Activated CD4-positive, alpha-beta T cell treated with anti-CD3 and anti-CD28 coated beads, Interleukin-2, amount 10 ng/mL, durations not matched to agents 7 days and 5 days (primary cell): ENCODE measurements around the gene GPT2. TPM values are rescaled to one million over a fixed set of nuclear protein-coding genes. Genes with fewer than 3 reads are reported as not detected.
"Not testable (repeated sequence)": the region's sequence is repeated elsewhere in the genome, so short reads cannot be mapped to it uniquely, and the experiment has no call there.

ENCODE experiments used
- CTCF ChIA-PET: fragments of 350-600 bp; sonication (Branson Sonifier 250); formaldehyde crosslinking; loops from one replicate; lab custom pipeline; 2021; ENCODE audit warnings: antibody characterized with exemption; lab: Charles Lee
- POLR2A ChIA-PET: fragments of 350-600 bp; sonication (Branson Sonifier 250); formaldehyde crosslinking; loops from one replicate; lab custom pipeline; 2021; ENCODE audit warnings: antibody characterized with exemption; lab: Charles Lee
- DNase-seq: peaks from one replicate; pipeline ENCODE4 v3.0.0-alpha.2; 2020
- H3K27ac Mint-ChIP-seq: one replicate; pipeline ENCODE4 v1.8.0; 2021; ENCODE audit warnings: mild to moderate bottlenecking, moderate library complexity, mixed read lengths
- H3K27me3 Mint-ChIP-seq: one replicate; pipeline ENCODE4 v1.8.0; 2021; ENCODE audit warnings: mixed read lengths
- H3K36me3 Mint-ChIP-seq: one replicate; pipeline ENCODE4 v1.8.0; 2021; ENCODE audit warnings: low read depth, mixed read lengths
- H3K4me1 Mint-ChIP-seq: one replicate; pipeline ENCODE4 v1.8.0; 2021; ENCODE audit warnings: mixed read lengths
- H3K4me3 Mint-ChIP-seq: one replicate; pipeline ENCODE4 v1.8.0; 2021; ENCODE audit warnings: mild to moderate bottlenecking, moderate library complexity, mixed read lengths
- H3K9me3 Mint-ChIP-seq: one replicate; pipeline ENCODE4 v1.8.0; 2021; ENCODE audit warnings: mixed read lengths
- total RNA-seq, 2 experiments: library from RNA; stranded (reverse); gene quantifications; one replicate each; pipeline ENCODE4 v1.2.3, GENCODE V29; 2021

The GPT2 gene
- total RNA-seq, 2 experiments from 2014 or later, result 3.9 to 4.0 TPM

- H3K4me3 Mint-ChIP-seq, POLR2A ChIA-PET, H3K27me3 Mint-ChIP-seq, H3K9me3 Mint-ChIP-seq, H3K27ac Mint-ChIP-seq, H3K36me3 Mint-ChIP-seq, DNase-seq: not testable (repeated sequence)
- CTCF ChIA-PET, result interaction anchor here (0.6 to 1.7 kb wide), 3 partner anchors 13 to 748 kb away, joined by 3 to 5 read pairs (median 3); no protein-coding TSS in a partner anchor
- H3K4me1 Mint-ChIP-seq, result peaks cover 21% of the 10 kb centered on the region
These were observed 60.6 kb downstream of the GPT2 start for GRCh38 chr16:46944713-46945112.

- peaks cover 14% of the 10 kb centered on the region for H3K4me1 Mint-ChIP-seq
- CTCF ChIA-PET, result interaction anchor here (0.6 to 1.8 kb wide), 10 partner anchors 11 to 1217 kb away, joined by 3 to 7 read pairs (median 5); partner anchors contain the start of genes DNAJA2, GPT2 and NETO2
- no peaks in the 10 kb centered on the region for H3K36me3 Mint-ChIP-seq
- no peaks in the 10 kb centered on the region for H3K27me3 Mint-ChIP-seq
- no peaks in the 10 kb centered on the region for H3K9me3 Mint-ChIP-seq
- peak overlapping the region; percentile 41 for H3K27ac Mint-ChIP-seq
- H3K4me3 Mint-ChIP-seq, result no peak overlapping the region
- POLR2A ChIA-PET, result no interaction called here
- peak; percentile 53 for DNase-seq
These were observed 63.9 kb downstream of the GPT2 start for GRCh38 chr16:46947900-46948547.

- no peak overlapping the region for H3K27ac Mint-ChIP-seq
- H3K27me3 Mint-ChIP-seq, result no peaks in the 10 kb centered on the region
- H3K9me3 Mint-ChIP-seq, result no peaks in the 10 kb centered on the region
- ChIA-PET CTCF (interaction anchor here (1.0 to 1.8 kb wide), 6 partner anchors 18 to 1216 kb away, joined by 3 to 6 read pairs (median 5); partner anchors contain the start of genes DNAJA2 and NETO2), POLR2A (no interaction called here)
- H3K4me1 Mint-ChIP-seq, result peaks cover 7% of the 10 kb centered on the region
- DNase-seq, result no peak
- H3K4me3 Mint-ChIP-seq, result no peak overlapping the region
- no peaks in the 10 kb centered on the region for H3K36me3 Mint-ChIP-seq
These were observed 64.5 kb downstream of the GPT2 start for GRCh38 chr16:46948548-46949166.

GRCh38 chr16:46949241-46949892 is 65.2 kb downstream of the GPT2 start:
- no peak overlapping the region for H3K27ac Mint-ChIP-seq
- peaks cover 6% of the 10 kb centered on the region for H3K4me1 Mint-ChIP-seq
- ChIA-PET CTCF (interaction anchor here (1.0 to 1.8 kb wide), 4 partner anchors 18 to 1215 kb away, joined by 4 to 6 read pairs (median 6); partner anchors contain the start of gene DNAJA2), POLR2A (no interaction called here)
- no peaks in the 10 kb centered on the region for H3K36me3 Mint-ChIP-seq
- H3K27me3 Mint-ChIP-seq, result no peaks in the 10 kb centered on the region
- H3K4me3 Mint-ChIP-seq, result no peak overlapping the region
- DNase-seq, result no peak
- H3K9me3 Mint-ChIP-seq, result no peaks in the 10 kb centered on the region

- Mint-ChIP-seq H3K4me3 (no peak overlapping the region), H3K36me3 (peaks cover 3% of the 10 kb centered on the region), H3K27me3 (no peaks in the 10 kb centered on the region), H3K27ac (no peak overlapping the region), H3K4me1 (peaks cover 6% of the 10 kb centered on the region), H3K9me3 (no peaks in the 10 kb centered on the region)
- ChIA-PET POLR2A (no interaction called here), CTCF (no interaction called here)
- DNase-seq, result no peak
These were observed 65.8 kb downstream of the GPT2 start for GRCh38 chr16:46950009-46950408.

GRCh38 chr16:46954562-46954961 is 70.4 kb downstream of the GPT2 start:
- Mint-ChIP-seq H3K4me3 (no peak overlapping the region), H3K27me3 (no peaks in the 10 kb centered on the region), H3K36me3 (peaks cover 26% of the 10 kb centered on the region), H3K4me1 (peaks cover 1% of the 10 kb centered on the region), H3K9me3 (no peaks in the 10 kb centered on the region), H3K27ac (no peak overlapping the region)
- POLR2A ChIA-PET, result no interaction called here
- CTCF ChIA-PET, result interaction anchor here (0.6 to 2.1 kb wide), 4 partner anchors 11 to 45 kb away, joined by 3 to 4 read pairs (median 3); no protein-coding TSS in a partner anchor
- DNase-seq, result no peak

GRCh38 chr16:46961373-46962353 is 77.5 kb downstream of the GPT2 start:
- ChIA-PET POLR2A (no interaction called here), CTCF (interaction anchor here (1.0 to 2.4 kb wide), 4 partner anchors 9 to 182 kb away, joined by 3 to 6 read pairs (median 5); partner anchors contain the start of genes DNAJA2 and NETO2)
- Mint-ChIP-seq H3K9me3 (no peaks in the 10 kb centered on the region), H3K36me3 (peaks cover 72% of the 10 kb centered on the region), H3K27me3 (no peaks in the 10 kb centered on the region), H3K27ac (peak overlapping the region; percentile 50), H3K4me1 (peaks cover 23% of the 10 kb centered on the region), H3K4me3 (no peak overlapping the region)
- peak; percentile 17 for DNase-seq

GRCh38 chr16:46962629-46963028 is 78.5 kb downstream of the GPT2 start:
- ChIA-PET CTCF (interaction anchor here (1.0 to 2.4 kb wide), 4 partner anchors 10 to 181 kb away, joined by 3 to 6 read pairs (median 5); partner anchors contain the start of genes DNAJA2 and NETO2), POLR2A (no interaction called here)
- H3K4me1 Mint-ChIP-seq, result peaks cover 23% of the 10 kb centered on the region
- DNase-seq, result no peak
- no peaks in the 10 kb centered on the region for H3K27me3 Mint-ChIP-seq
- peaks cover 72% of the 10 kb centered on the region for H3K36me3 Mint-ChIP-seq
- H3K27ac Mint-ChIP-seq, result no peak overlapping the region
- H3K9me3 Mint-ChIP-seq, result no peaks in the 10 kb centered on the region
- no peak overlapping the region for H3K4me3 Mint-ChIP-seq

- Mint-ChIP-seq H3K27me3 (no peaks in the 10 kb centered on the region), H3K27ac (no peak overlapping the region), H3K4me1 (peaks cover 31% of the 10 kb centered on the region), H3K9me3 (no peaks in the 10 kb centered on the region), H3K4me3 (no peak overlapping the region), H3K36me3 (peaks cover 70% of the 10 kb centered on the region)
- DNase-seq, result no peak
- POLR2A ChIA-PET, result no interaction called here
- CTCF ChIA-PET, result interaction anchor here (1.1 to 1.8 kb wide), 2 partner anchors 13 to 20 kb away, joined by 3 to 5 read pairs; no protein-coding TSS in a partner anchor
These were observed 83.9 kb downstream of the GPT2 start for GRCh38 chr16:46968063-46968435.

GRCh38 chr16:46970089-46970488 is 85.9 kb downstream of the GPT2 start:
- no peak for DNase-seq
- Mint-ChIP-seq H3K4me3 (no peak overlapping the region), H3K36me3 (peaks cover 54% of the 10 kb centered on the region), H3K27ac (peak overlapping the region; percentile 31), H3K9me3 (no peaks in the 10 kb centered on the region), H3K4me1 (peaks cover 36% of the 10 kb centered on the region), H3K27me3 (no peaks in the 10 kb centered on the region)
- POLR2A ChIA-PET, result no interaction called here
- CTCF ChIA-PET, result no interaction called here

GRCh38 chr16:46971271-46971670 is 87.1 kb downstream of the GPT2 start:
- Mint-ChIP-seq H3K27ac (peak overlapping the region; percentile 26), H3K4me3 (peak overlapping the region; percentile 36), H3K9me3 (no peaks in the 10 kb centered on the region), H3K4me1 (peaks cover 45% of the 10 kb centered on the region), H3K36me3 (peaks cover 44% of the 10 kb centered on the region), H3K27me3 (no peaks in the 10 kb centered on the region)
- ChIA-PET POLR2A (no interaction called here), CTCF (interaction anchor here (0.7 to 1.0 kb wide), 4 partner anchors 13 to 454 kb away, joined by 3 read pairs; no protein-coding TSS in a partner anchor)
- no peak for DNase-seq
